Measurements from ENCODE around the gene ADD2.

- TF ChIP-seq GATA3 (IDR thresholded peaks at IDR 0.05; ENCODE audit: low read depth, low read length) = no peak
- no peak for TF ChIP-seq GATA2 (IDR thresholded peaks at IDR 0.05; ENCODE audit: low read depth, low read length)
Measured at GRCh38 chr2:70643715-70644114, 124.3 kb downstream of the ADD2 start.
